Renal cortical epithelial cell (primary cell): ENCODE results near the gene DNPEP. TPM values are rescaled to one million over a fixed set of nuclear protein-coding genes. Genes with fewer than 3 reads are reported as not detected.
A peak's percentile ranks its signal among the peaks of the same experiment; 100 is the strongest.

Experiments used
- DNase-seq: peaks from one replicate; pipeline ENCODE4 v3.0.0-alpha.2; 2011; ENCODE audit warnings: low read depth
- total RNA-seq: library from RNA; depleted of rRNA; stranded (reverse); fragments of >200 nt; gene quantifications from 2 replicates; pipeline ENCODE4 v1.2.3, GENCODE V29; 2014

DNPEP gene
- total RNA-seq, 1 donor from 2014 or later, result 53.1 TPM

GRCh38 chr2:219362072-219362471, 25.6 kb downstream of the DNPEP start:
- DNase-seq, result no peak

- no peak for DNase-seq
Measured at GRCh38 chr2:219358170-219359075, 29.3 kb downstream of the DNPEP start.

GRCh38 chr2:219356834-219357233, 30.9 kb downstream of the DNPEP start:
- DNase-seq, result no peak

DNA sequence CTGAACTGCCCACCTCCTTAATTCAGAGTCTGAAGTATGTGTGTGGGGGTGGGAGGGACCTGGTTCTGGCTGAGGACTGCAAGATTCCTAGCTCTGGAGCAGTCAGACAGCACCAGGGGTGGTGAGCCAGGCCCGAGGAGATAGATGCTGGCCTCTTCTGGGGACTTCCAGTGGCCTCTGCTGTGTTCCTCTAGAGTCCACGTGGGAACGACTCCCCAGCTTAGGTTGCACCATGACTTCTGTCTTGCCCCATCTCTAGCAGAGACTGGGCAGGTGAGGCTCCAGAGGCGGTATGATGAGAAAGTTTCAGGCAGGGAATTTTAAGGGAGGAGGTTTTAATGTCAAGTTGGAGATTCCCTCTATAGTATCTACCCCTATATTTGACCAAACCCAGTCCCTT, 33.1 kb downstream of the DNPEP start:
- DNase-seq, result no peak

DNA sequence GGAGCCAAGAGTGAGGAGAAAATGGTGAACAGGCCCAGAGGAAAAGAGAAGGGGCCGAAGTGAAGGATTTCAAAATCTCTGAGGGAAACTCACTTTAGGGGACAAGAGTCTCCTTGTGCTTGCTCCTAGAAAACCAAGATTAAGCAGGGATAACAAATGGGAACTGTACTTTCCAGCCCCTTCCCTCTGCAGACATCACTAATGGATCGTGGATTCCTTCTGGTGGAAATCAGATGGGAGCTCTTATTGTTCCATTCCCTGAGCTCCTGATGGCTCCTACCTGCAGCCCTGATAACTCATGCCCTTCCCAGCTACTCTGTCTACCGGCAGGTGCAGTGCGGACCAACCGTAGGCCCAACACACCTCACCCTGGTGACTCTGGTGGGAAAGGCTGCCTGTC, 34.6 kb downstream of the DNPEP start:
- no peak for DNase-seq

DNA sequence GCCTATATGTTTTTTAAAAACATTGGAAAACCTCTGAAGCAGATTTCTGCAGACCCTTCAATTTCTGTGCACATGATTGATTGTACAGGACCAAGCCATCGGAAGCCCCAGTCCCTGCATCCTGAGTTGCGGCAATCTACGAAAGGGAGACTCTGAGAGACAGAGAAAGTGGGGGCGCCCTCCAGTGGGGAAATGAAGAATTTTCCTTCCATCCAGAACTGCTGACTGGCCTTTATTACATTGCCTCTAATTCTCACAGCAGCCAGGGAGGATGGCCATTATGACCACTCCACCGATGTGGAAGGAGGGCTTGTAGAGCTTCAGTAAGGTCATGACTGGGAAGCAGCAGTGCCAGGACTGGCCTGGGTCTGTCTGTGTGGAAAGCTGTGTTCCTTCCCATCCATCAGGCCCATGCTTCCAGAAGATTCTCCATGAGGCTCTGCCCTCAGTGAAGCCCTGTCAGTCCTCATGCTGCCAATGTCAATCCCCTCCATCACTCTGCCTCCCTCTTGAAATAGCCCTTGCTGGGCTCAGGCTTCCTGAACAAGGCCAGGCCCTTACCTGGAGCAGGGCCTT, 35.2 kb downstream of the DNPEP start:
- peak; percentile 40 for DNase-seq

DNA sequence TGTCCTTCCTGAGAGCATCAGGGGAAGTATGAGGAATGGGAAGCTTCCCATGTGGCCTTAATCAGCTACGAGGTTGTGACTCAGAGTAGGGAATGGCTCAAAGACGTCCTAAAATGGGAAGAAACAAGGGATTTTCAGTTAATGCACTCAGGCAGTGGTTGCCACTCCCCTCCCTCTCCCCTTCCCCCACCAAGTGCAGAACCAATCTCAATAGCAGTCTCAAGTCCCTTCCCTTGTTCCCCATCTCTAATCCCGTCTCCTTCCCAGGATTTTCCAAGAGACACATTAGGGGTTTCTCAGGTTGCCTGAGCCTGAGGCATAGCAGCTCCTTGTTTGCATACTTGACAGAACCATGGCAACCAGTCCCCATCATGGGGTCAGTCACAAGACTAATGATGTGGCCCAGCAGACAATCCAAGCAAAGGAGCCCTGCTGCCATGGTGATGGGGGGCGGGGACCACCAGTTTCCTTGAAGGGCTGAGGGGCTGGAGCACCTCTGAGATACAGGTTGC, 36.9 kb downstream of the DNPEP start:
- DNase-seq, result no peak

- DNase-seq, result no peak
Measured at GRCh38 chr2:219350215-219350614, 37.5 kb downstream of the DNPEP start.

DNA sequence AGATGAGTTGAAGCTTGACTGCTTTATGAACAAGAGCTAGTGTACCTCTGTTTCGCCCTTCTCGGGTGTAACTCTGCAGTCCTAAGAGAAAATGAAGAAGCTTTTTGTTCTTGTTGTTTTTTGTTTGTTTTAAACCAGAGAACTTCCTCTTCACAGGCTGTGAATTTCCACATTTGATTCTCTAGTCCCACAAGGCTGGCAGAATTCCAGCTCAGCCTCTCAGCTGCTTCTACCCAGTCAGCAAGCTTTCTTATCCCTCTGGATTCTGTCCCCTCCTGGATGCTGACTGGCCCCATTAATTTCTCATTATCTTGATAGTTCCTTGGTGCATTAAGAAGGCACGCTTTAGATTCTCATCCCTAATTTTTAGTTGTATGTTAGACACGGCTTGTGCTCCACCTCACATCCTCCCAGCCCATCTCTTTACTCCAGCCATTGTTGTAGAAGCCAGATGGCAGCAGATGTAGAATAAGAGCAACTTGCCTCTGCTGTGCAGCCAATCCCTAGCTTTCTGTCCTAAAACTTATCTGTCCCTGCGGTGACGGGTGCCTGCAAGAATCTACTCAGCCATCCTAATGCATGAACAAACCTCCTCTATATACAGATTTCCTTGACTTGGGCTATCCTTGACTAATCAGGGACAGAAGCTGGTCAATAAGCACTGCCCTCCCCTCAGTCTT, 42.8 kb downstream of the DNPEP start:
- DNase-seq, result peak; percentile 62

- DNase-seq, result peak; percentile 17
Measured at GRCh38 chr2:219335373-219335786, 52.3 kb downstream of the DNPEP start.

DNA sequence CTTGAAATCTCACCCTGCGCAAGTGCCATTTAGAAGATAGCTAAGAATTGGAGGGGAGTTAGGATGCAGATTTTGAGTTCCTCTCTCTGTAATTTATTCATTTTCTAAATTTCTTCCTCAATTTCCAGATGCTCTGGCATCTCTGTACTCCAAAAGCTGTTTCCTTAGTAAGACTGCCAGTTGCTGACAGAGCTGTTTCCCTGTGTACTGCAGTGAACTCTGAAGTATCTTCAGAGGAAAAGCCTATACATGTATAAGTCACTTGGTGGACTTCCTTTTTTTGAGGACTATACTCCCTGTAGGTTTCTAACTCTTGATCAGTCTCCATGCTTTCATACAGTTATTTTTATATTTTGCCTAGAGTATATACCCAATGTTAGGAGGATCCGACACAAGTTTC, 53.6 kb downstream of the DNPEP start:
- no peak for DNase-seq

GRCh38 chr2:219332542-219332941, 55.2 kb downstream of the DNPEP start, which contains the start of gene RESP18:
TSS of gene RESP18 (minus strand) at chr2:219332744.
- DNase-seq, result no peak

GRCh38 chr2:219331560-219332213, 56.0 kb downstream of the DNPEP start:
- no peak for DNase-seq

- no peak for DNase-seq
Measured at GRCh38 chr2:219327719-219328118, 60.0 kb downstream of the DNPEP start.

DNA sequence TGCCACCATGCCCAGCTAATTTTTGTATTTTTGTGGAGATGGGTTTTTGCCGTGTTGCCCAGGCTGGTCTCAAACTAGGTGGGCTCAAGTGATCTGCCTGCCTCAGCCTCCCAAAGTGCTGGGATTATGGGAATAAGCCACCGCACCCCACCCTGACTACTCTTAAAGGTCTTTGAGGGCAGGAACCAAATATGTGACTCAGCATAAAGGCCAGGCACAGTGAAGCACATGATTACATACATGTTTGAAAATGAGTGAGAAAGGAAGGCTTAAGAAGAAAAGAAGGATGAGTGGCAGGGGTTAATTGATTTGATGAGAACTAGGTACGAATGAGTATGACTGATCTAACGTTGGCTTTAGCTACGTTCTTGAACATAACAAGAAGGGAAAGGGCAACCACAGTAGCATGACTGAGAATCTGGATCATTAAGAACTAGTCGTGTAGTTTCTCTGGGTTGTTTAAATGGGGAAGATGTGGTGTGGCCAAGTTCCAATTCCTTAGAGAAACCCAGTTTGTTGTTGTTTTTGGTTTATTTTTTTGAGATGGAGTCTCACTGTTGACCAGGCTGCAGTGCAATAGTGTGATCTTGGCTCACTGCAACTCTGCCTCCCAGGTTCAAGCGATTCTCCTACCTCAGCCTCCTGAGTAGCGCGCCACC, 61.9 kb downstream of the DNPEP start:
- no peak for DNase-seq

- no peak for DNase-seq
Measured at GRCh38 chr2:219325136-219325535, 62.6 kb downstream of the DNPEP start.

DNA sequence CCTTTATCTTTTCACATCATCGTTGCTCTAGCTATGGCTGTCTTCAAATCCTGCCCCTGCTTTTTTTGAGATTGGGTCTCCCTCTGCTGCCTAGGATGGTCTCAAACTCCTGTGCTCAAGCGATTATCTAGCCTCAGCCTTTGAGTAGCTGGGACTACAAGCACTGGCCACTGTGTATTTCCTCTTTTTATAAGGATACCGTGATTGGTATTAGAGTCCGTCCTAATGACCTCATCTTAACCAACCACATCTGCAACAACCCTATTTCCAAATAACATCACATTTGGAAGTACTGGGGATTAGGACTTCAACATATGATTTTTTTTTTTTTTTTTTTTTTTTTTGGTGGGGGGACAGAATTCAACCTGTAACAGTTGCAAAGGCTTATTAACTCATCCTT, 64.3 kb downstream of the DNPEP start:
- no peak for DNase-seq
